Glutamatergic neuron (in vitro differentiated cells): ENCODE data around the gene HIVEP3. TPM values are rescaled to one million over a fixed set of nuclear protein-coding genes. Genes with fewer than 3 reads are reported as not detected.

Experiments used
- DNase-seq: peaks from one replicate; pipeline ENCODE4 v3.0.0; 2022
- H3K27ac Mint-ChIP-seq: one replicate; pipeline ENCODE4 v1.8.0; 2020; ENCODE audit warnings: mild to moderate bottlenecking, mixed read lengths, inconsistent platforms; ENCODE audit not compliant: unreplicated experiment
- H3K27me3 Mint-ChIP-seq: one replicate; pipeline ENCODE4 v1.8.0; 2020; ENCODE audit warnings: mild to moderate bottlenecking, moderate library complexity, mixed read lengths, inconsistent platforms; ENCODE audit not compliant: unreplicated experiment
- H3K36me3 Mint-ChIP-seq: one replicate; pipeline ENCODE4 v1.8.0; 2020; ENCODE audit warnings: mild to moderate bottlenecking, mixed read lengths, inconsistent platforms; ENCODE audit not compliant: unreplicated experiment
- H3K4me1 Mint-ChIP-seq: one replicate; pipeline ENCODE4 v1.8.0; 2020; ENCODE audit warnings: mild to moderate bottlenecking, low read depth, mixed read lengths, inconsistent platforms; ENCODE audit not compliant: unreplicated experiment
- H3K4me3 Mint-ChIP-seq: one replicate; pipeline ENCODE4 v1.8.0; 2020; ENCODE audit warnings: mild to moderate bottlenecking, mixed read lengths, inconsistent platforms; ENCODE audit not compliant: unreplicated experiment
- H3K9me3 Mint-ChIP-seq: one replicate; pipeline ENCODE4 v1.8.0; 2020; ENCODE audit warnings: mild to moderate bottlenecking, moderate library complexity, mixed read lengths, inconsistent platforms; ENCODE audit not compliant: unreplicated experiment
- total RNA-seq: library from RNA; stranded (reverse); fragmentation: NEBNext Ultra II Directional; extraction: Animal tissue kit (Norgen Biotek cat#: 25700); gene quantifications from one replicate; pipeline ENCODE4 v1.2.1, GENCODE V29; 2021; ENCODE audit not compliant: unreplicated experiment
- TF ChIP-seq, protein P1 (sequence below): fragments of 200-600 bp; sonication (generic); IDR thresholded peaks from one replicate; pipeline ENCODE4 v1.5.0; 2021; ENCODE audit not compliant: partially characterized antibody, unreplicated experiment

HIVEP3 gene
- total RNA-seq, 1 donor from 2014 or later: 15.1 TPM

DNA sequence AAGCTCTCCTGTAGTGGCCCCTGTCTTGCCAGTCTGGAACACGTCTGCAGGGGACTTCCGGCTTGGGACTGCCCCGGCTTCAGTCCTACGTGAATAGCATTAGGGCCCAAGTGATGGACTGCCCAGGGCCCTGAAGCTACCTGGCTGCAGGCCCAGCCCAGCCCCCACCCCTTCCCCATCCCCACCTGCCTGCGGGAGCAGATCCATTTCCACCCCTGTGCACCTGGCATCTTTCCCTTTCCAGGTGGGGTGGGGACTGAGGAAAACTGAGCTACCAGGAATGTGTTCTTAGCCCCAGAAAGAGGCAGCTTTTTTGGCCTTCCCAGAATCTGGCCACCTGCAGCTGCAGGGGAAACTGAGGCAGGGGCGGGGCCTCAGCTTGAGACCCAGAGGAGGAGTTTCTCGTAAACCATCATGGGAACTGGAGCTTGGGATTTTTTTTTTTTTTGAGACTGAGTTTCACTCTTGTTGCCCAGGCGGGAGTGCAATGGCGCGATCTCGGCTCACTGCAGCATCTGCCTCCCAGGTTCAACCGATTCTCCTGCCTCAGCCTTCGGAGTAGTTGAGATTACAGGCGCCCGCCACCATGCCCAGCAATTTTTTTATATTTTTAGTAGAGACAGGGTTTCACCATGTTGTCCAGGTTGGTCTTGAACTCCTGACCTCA lies 437.5 kb downstream of the HIVEP3 start:
- Mint-ChIP-seq H3K36me3 (no peaks in the 10 kb centered on the region), H3K27me3 (peaks cover 9% of the 10 kb centered on the region), H3K9me3 (peaks cover 3% of the 10 kb centered on the region), H3K4me3 (no peak overlapping the region), H3K27ac (no peak overlapping the region), H3K4me1 (peaks cover 6% of the 10 kb centered on the region)
- TF ChIP-seq, protein P1, sequence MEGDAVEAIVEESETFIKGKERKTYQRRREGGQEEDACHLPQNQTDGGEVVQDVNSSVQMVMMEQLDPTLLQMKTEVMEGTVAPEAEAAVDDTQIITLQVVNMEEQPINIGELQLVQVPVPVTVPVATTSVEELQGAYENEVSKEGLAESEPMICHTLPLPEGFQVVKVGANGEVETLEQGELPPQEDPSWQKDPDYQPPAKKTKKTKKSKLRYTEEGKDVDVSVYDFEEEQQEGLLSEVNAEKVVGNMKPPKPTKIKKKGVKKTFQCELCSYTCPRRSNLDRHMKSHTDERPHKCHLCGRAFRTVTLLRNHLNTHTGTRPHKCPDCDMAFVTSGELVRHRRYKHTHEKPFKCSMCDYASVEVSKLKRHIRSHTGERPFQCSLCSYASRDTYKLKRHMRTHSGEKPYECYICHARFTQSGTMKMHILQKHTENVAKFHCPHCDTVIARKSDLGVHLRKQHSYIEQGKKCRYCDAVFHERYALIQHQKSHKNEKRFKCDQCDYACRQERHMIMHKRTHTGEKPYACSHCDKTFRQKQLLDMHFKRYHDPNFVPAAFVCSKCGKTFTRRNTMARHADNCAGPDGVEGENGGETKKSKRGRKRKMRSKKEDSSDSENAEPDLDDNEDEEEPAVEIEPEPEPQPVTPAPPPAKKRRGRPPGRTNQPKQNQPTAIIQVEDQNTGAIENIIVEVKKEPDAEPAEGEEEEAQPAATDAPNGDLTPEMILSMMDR: no peak
- DNase-seq: no peak

DNA sequence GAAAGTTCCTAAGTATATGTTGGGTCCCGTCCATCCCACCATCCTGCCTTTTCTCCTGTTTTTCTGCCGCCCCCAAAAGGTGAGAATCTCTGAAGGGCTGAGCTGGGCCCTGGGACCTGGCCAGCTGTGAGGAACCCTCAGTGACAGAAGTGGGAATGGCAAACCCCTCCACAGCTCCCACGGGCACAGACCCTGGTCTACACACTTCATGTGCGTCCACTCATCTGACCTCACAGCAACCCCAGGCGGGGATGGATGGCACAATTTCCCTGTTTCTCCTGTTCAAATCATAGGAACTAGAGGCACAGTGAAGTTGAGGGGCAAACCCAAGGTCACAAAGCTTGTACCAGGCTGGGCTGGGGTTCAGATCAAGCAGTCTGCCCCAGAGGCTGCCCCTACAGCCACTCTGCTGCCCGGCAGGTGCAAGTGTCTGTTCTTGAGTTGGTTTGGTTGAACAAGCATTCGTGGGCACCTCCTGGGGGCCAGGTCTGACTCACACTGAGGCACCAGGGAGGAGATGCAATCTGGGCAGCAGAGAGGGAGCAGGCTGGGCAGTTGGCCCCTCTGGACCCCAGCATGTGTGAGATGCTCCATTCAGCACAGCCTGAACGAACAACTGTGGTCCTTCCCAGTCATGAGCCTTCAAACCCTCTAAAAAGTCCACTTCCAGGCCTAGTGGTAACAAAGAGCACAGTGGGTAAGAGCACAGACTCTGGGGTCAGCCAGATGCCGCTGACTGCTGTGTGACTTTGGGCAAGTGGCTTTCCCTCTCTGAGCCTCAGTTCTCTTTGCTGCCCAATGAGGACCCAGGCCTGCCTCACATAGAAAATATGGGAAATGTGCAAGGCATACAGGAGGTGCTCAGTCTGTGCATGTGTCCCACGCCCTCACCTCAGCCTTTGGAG lies 438.3 kb downstream of the HIVEP3 start:
- H3K27ac Mint-ChIP-seq: no peak overlapping the region
- H3K27me3 Mint-ChIP-seq: peaks cover 7% of the 10 kb centered on the region
- H3K36me3 Mint-ChIP-seq: no peaks in the 10 kb centered on the region
- peaks cover 6% of the 10 kb centered on the region for H3K4me1 Mint-ChIP-seq
- TF ChIP-seq, protein P1: no peak
- no peak for DNase-seq
- peaks cover 3% of the 10 kb centered on the region for H3K9me3 Mint-ChIP-seq
- no peak overlapping the region for H3K4me3 Mint-ChIP-seq

DNA sequence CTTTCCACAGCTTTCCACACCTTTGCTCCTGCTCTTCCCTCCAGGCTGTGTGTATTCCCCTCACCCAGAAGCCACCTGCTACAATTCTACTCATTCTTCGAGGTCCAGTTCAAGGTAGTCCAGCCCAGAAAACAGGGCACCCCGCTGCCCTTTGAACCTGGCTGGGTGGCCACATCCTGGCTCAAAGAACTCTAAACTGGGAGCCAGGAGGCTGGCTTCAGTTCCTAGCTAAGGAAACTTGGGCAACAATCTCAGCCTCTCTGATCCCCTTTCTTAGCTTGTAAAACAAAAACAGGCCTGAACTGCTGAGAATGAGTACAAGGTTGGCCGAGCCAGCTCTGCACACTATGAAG lies 438.9 kb downstream of the HIVEP3 start:
- peaks cover 7% of the 10 kb centered on the region for H3K27me3 Mint-ChIP-seq
- H3K4me3 Mint-ChIP-seq: no peak overlapping the region
- H3K4me1 Mint-ChIP-seq: peaks cover 8% of the 10 kb centered on the region
- H3K9me3 Mint-ChIP-seq: peaks cover 4% of the 10 kb centered on the region
- TF ChIP-seq, protein P1: no peak
- H3K27ac Mint-ChIP-seq: no peak overlapping the region
- no peaks in the 10 kb centered on the region for H3K36me3 Mint-ChIP-seq
- no peak for DNase-seq

DNA sequence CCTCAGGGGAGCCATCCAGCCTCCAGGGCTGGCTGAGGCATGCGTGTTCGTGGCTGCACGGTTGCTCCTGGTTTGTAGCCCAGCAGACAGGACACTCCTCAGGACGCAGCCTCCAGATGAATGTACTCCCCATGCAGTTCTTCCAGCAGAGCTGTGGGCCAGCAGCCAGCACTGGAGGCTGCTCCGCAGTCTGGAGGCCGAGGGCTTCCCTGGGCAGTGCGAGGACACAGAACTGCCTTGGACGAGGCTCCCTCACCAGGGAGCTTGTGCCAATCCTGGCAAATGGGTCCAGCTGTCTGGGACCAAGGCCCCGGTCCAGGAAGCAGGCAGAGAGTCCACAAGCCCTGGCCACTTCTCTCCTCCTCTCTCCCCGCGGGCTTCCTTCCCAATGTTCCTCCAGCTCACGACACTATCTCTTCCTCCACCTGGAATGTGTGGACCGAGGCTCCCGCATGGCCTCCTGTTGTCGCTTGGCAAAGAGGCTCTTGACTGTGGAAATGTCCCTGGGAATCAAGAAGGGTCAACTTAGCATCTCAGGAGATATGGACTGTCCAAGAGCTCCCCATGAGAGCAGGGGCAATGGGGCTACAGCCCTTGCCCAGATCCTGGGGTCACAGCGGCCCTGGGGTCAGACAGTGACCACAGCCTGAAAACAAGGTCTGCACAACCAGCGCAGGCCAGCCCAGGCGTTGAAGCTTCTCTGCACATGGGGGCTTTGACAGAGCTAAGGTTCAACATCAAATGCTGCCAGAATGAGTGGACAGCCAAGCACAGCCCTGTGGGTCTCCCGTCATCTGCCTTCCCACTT lies 439.5 kb downstream of the HIVEP3 start:
- TF ChIP-seq, protein P1: no peak
- DNase-seq: no peak
- peaks cover 4% of the 10 kb centered on the region for H3K9me3 Mint-ChIP-seq
- no peaks in the 10 kb centered on the region for H3K36me3 Mint-ChIP-seq
- no peak overlapping the region for H3K27ac Mint-ChIP-seq
- H3K4me1 Mint-ChIP-seq: peaks cover 8% of the 10 kb centered on the region
- no peak overlapping the region for H3K4me3 Mint-ChIP-seq
- H3K27me3 Mint-ChIP-seq: peaks cover 7% of the 10 kb centered on the region
